ENCODE data around the gene TPRG1L. TPM values are rescaled to one million over a fixed set of nuclear protein-coding genes. Genes with fewer than 3 reads are reported as not detected.

Gene TPRG1L
- total and polyA plus RNA-seq, 4 donors = 35.4 to 51.0 (median 40.5) TPM

- H3K4me3 ChIP-seq (ENCODE audit: low read length in 2 of 2) = no peak overlapping the region
- H3K27ac ChIP-seq (ENCODE audit: low read depth in 1 of 2, low read length in 2 of 2) = no peak overlapping the region
- intact Hi-C loops (cut with DNase I) = no loop called here
- DNase-seq (no peak), ATAC-seq (ENCODE audit: low FRiP score) (no peak)
- H3K4me1 ChIP-seq (ENCODE audit: control insufficient read depth in 1 of 2, insufficient read depth in 2 of 2, low read length in 2 of 2) = no peaks in the 10 kb centered on the region
- H3K36me3 ChIP-seq (ENCODE audit: control insufficient read depth in 1 of 2, insufficient read depth in 2 of 2, low read length in 1 of 2) = no peaks in the 10 kb centered on the region
- no peaks in the 10 kb centered on the region for H3K9me3 ChIP-seq (ENCODE audit: control insufficient read depth, low read length)
- H3K27me3 ChIP-seq (ENCODE audit: control insufficient read depth in 1 of 2, insufficient read depth in 2 of 2, low read length in 1 of 2) = no peaks in the 10 kb centered on the region
- WGBS, 2 donors = 82% methylated on average over 27 of the region's 27 CpGs
Observed at GRCh38 chr1:3590139-3590763, 34.6 kb upstream of the TPRG1L start.

- ATAC-seq (ENCODE audit: low FRiP score) = no peak
- no peak for DNase-seq
- no peak overlapping the region for H3K4me3 ChIP-seq (ENCODE audit: low read length in 2 of 2)
- H3K4me1 ChIP-seq (ENCODE audit: control insufficient read depth in 1 of 2, insufficient read depth in 2 of 2, low read length in 2 of 2) = no peaks in the 10 kb centered on the region
- intact Hi-C loops (cut with DNase I) = no loop called here
- no peaks in the 10 kb centered on the region for H3K27me3 ChIP-seq (ENCODE audit: control insufficient read depth in 1 of 2, insufficient read depth in 2 of 2, low read length in 1 of 2)
- H3K9me3 ChIP-seq (ENCODE audit: control insufficient read depth, low read length) = no peaks in the 10 kb centered on the region
- H3K36me3 ChIP-seq (ENCODE audit: control insufficient read depth in 1 of 2, insufficient read depth in 2 of 2, low read length in 1 of 2) = no peaks in the 10 kb centered on the region
- 88 to 91% methylated on average over 31 to 33 of the region's 33 CpGs for WGBS, 2 donors
- H3K27ac ChIP-seq (ENCODE audit: low read depth in 1 of 2, low read length in 2 of 2) = no peak overlapping the region
Observed at GRCh38 chr1:3590951-3591865, 33.6 kb upstream of the TPRG1L start.

- DNase-seq (no peak), ATAC-seq (ENCODE audit: low FRiP score) (no peak)
- intact Hi-C loops (cut with DNase I) = no loop called here
- Histone ChIP-seq H3K4me1 (ENCODE audit: control insufficient read depth in 1 of 2, insufficient read depth in 2 of 2, low read length in 2 of 2) (no peaks in the 10 kb centered on the region), H3K36me3 (ENCODE audit: control insufficient read depth in 1 of 2, insufficient read depth in 2 of 2, low read length in 1 of 2) (no peaks in the 10 kb centered on the region), H3K27me3 (ENCODE audit: control insufficient read depth in 1 of 2, insufficient read depth in 2 of 2, low read length in 1 of 2) (no peaks in the 10 kb centered on the region), H3K4me3 (ENCODE audit: low read length in 2 of 2) (no peak overlapping the region), H3K27ac (ENCODE audit: low read depth in 1 of 2, low read length in 2 of 2) (no peak overlapping the region), H3K9me3 (ENCODE audit: control insufficient read depth, low read length) (no peaks in the 10 kb centered on the region)
- 92 to 99% methylated on average over 7 to 17 of the region's 17 CpGs for WGBS, 2 donors
Observed at GRCh38 chr1:3593334-3593733, 31.5 kb upstream of the TPRG1L start.

- WGBS, 2 donors = 86 to 89% methylated on average over 10 of the region's 10 CpGs
- no peak overlapping the region for H3K4me3 ChIP-seq (ENCODE audit: low read length in 2 of 2)
- H3K9me3 ChIP-seq (ENCODE audit: control insufficient read depth, low read length) = no peaks in the 10 kb centered on the region
- intact Hi-C loops (cut with DNase I) = no loop called here
- no peaks in the 10 kb centered on the region for H3K4me1 ChIP-seq (ENCODE audit: control insufficient read depth in 1 of 2, insufficient read depth in 2 of 2, low read length in 2 of 2)
- DNase-seq = no peak
- H3K27me3 ChIP-seq (ENCODE audit: control insufficient read depth in 1 of 2, insufficient read depth in 2 of 2, low read length in 1 of 2) = no peaks in the 10 kb centered on the region
- no peak for ATAC-seq (ENCODE audit: low FRiP score)
- no peaks in the 10 kb centered on the region for H3K36me3 ChIP-seq (ENCODE audit: control insufficient read depth in 1 of 2, insufficient read depth in 2 of 2, low read length in 1 of 2)
- H3K27ac ChIP-seq (ENCODE audit: low read depth in 1 of 2, low read length in 2 of 2) = no peak overlapping the region
Observed at GRCh38 chr1:3593745-3594144, 31.1 kb upstream of the TPRG1L start.

- DNase-seq = peak in 1 of 2 donors; percentile 67
- H3K9me3 ChIP-seq (ENCODE audit: control insufficient read depth, low read length) = no peaks in the 10 kb centered on the region
- H3K27ac ChIP-seq (ENCODE audit: low read depth in 1 of 2, low read length in 2 of 2) = no peak overlapping the region
- ATAC-seq (ENCODE audit: low FRiP score) = no peak
- WGBS, 2 donors = 77 to 85% methylated on average over 31 of the region's 31 CpGs
- H3K36me3 ChIP-seq (ENCODE audit: control insufficient read depth in 1 of 2, insufficient read depth in 2 of 2, low read length in 1 of 2) = no peaks in the 10 kb centered on the region
- H3K27me3 ChIP-seq (ENCODE audit: control insufficient read depth in 1 of 2, insufficient read depth in 2 of 2, low read length in 1 of 2) = no peaks in the 10 kb centered on the region
- H3K4me1 ChIP-seq (ENCODE audit: control insufficient read depth in 1 of 2, insufficient read depth in 2 of 2, low read length in 2 of 2) = no peaks in the 10 kb centered on the region
- H3K4me3 ChIP-seq (ENCODE audit: low read length in 2 of 2) = no peak overlapping the region
- intact Hi-C loops (cut with DNase I) = no loop called here
Observed at GRCh38 chr1:3594706-3595377, 30.0 kb upstream of the TPRG1L start.

GRCh38 chr1:3595949-3596348, 28.9 kb upstream of the TPRG1L start:
- DNase-seq (no peak), ATAC-seq (ENCODE audit: low FRiP score) (no peak)
- no peaks in the 10 kb centered on the region for H3K4me1 ChIP-seq (ENCODE audit: control insufficient read depth in 1 of 2, insufficient read depth in 2 of 2, low read length in 2 of 2)
- no peaks in the 10 kb centered on the region for H3K9me3 ChIP-seq (ENCODE audit: control insufficient read depth, low read length)
- no peak overlapping the region for H3K27ac ChIP-seq (ENCODE audit: low read depth in 1 of 2, low read length in 2 of 2)
- no peaks in the 10 kb centered on the region for H3K36me3 ChIP-seq (ENCODE audit: control insufficient read depth in 1 of 2, insufficient read depth in 2 of 2, low read length in 1 of 2)
- H3K27me3 ChIP-seq (ENCODE audit: control insufficient read depth in 1 of 2, insufficient read depth in 2 of 2, low read length in 1 of 2) = no peaks in the 10 kb centered on the region
- WGBS, 2 donors = 94 to 95% methylated on average over 6 to 7 of the region's 7 CpGs
- intact Hi-C loops (cut with DNase I) = no loop called here
- no peak overlapping the region for H3K4me3 ChIP-seq (ENCODE audit: low read length in 2 of 2)

- ATAC-seq (ENCODE audit: low FRiP score) = no peak
- Histone ChIP-seq H3K4me3 (ENCODE audit: low read length in 2 of 2) (no peak overlapping the region), H3K36me3 (ENCODE audit: control insufficient read depth in 1 of 2, insufficient read depth in 2 of 2, low read length in 1 of 2) (no peaks in the 10 kb centered on the region), H3K9me3 (ENCODE audit: control insufficient read depth, low read length) (no peaks in the 10 kb centered on the region), H3K4me1 (ENCODE audit: control insufficient read depth in 1 of 2, insufficient read depth in 2 of 2, low read length in 2 of 2) (no peaks in the 10 kb centered on the region), H3K27ac (ENCODE audit: low read depth in 1 of 2, low read length in 2 of 2) (no peak overlapping the region), H3K27me3 (ENCODE audit: control insufficient read depth in 1 of 2, insufficient read depth in 2 of 2, low read length in 1 of 2) (no peaks in the 10 kb centered on the region)
- 87 to 91% methylated on average over 28 to 29 of the region's 29 CpGs for WGBS, 2 donors
- intact Hi-C loops (cut with DNase I) = no loop called here
- DNase-seq = no peak
Observed at GRCh38 chr1:3596663-3597598, 27.9 kb upstream of the TPRG1L start.

- intact Hi-C loops (cut with DNase I) = no loop called here
- H3K4me3 ChIP-seq (ENCODE audit: low read length in 2 of 2) = no peak overlapping the region
- H3K9me3 ChIP-seq (ENCODE audit: control insufficient read depth, low read length) = no peaks in the 10 kb centered on the region
- H3K36me3 ChIP-seq (ENCODE audit: control insufficient read depth in 1 of 2, insufficient read depth in 2 of 2, low read length in 1 of 2) = no peaks in the 10 kb centered on the region
- 89 to 90% methylated on average over 11 of the region's 11 CpGs for WGBS, 2 donors
- DNase-seq (no peak), ATAC-seq (ENCODE audit: low FRiP score) (no peak)
- H3K4me1 ChIP-seq (ENCODE audit: control insufficient read depth in 1 of 2, insufficient read depth in 2 of 2, low read length in 2 of 2) = no peaks in the 10 kb centered on the region
- H3K27me3 ChIP-seq (ENCODE audit: control insufficient read depth in 1 of 2, insufficient read depth in 2 of 2, low read length in 1 of 2) = no peaks in the 10 kb centered on the region
- H3K27ac ChIP-seq (ENCODE audit: low read depth in 1 of 2, low read length in 2 of 2) = no peak overlapping the region
Observed at GRCh38 chr1:3597599-3597964, 27.2 kb upstream of the TPRG1L start.
